ENCODE results near the gene RLN3. TPM values are rescaled to one million over a fixed set of nuclear protein-coding genes. Genes with fewer than 3 reads are reported as not detected.

RLN3 gene
- total and polyA plus RNA-seq, 9 of the 15 experiments (the other 6 are each of a cell fraction or from before 2014, with no cell fraction given), result 0.31 to 1.2 (median 0.71) TPM; not detected in 6

DNA sequence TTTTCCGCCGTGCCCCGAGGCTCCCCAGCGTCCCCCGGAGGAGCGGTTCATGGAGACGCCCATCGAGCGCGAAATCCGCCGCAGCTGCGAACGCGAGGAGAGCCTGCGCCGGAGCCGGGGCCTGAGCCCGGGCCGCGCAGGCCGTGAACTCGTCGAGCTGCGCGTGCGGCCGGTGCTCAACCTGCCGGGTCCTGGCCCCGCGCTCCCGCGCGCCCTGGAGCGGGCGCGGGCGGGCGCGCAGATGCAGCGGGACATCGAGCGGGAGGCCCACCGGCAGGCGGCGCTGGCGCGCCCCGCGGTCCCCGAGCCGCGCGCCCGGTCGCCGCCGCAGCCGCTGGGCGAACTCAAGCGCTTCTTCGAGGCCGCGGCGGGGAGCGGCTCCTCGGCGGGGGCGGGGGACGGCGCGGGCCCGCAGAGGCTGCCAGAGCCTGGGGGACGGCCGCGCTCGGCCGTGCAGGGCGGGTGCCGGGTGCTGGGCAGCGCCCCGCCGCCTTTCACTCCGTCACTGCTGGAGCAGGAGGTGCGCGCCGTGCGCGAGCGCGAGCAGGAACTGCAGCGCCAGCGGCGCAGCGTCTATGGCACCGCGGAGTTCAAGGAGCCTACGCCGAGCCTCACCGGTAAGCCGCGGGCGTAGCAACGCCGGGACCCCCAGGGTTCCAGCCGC is 45.4 kb downstream of the RLN3 start (continued):
- TF ChIP-seq, protein P1, sequence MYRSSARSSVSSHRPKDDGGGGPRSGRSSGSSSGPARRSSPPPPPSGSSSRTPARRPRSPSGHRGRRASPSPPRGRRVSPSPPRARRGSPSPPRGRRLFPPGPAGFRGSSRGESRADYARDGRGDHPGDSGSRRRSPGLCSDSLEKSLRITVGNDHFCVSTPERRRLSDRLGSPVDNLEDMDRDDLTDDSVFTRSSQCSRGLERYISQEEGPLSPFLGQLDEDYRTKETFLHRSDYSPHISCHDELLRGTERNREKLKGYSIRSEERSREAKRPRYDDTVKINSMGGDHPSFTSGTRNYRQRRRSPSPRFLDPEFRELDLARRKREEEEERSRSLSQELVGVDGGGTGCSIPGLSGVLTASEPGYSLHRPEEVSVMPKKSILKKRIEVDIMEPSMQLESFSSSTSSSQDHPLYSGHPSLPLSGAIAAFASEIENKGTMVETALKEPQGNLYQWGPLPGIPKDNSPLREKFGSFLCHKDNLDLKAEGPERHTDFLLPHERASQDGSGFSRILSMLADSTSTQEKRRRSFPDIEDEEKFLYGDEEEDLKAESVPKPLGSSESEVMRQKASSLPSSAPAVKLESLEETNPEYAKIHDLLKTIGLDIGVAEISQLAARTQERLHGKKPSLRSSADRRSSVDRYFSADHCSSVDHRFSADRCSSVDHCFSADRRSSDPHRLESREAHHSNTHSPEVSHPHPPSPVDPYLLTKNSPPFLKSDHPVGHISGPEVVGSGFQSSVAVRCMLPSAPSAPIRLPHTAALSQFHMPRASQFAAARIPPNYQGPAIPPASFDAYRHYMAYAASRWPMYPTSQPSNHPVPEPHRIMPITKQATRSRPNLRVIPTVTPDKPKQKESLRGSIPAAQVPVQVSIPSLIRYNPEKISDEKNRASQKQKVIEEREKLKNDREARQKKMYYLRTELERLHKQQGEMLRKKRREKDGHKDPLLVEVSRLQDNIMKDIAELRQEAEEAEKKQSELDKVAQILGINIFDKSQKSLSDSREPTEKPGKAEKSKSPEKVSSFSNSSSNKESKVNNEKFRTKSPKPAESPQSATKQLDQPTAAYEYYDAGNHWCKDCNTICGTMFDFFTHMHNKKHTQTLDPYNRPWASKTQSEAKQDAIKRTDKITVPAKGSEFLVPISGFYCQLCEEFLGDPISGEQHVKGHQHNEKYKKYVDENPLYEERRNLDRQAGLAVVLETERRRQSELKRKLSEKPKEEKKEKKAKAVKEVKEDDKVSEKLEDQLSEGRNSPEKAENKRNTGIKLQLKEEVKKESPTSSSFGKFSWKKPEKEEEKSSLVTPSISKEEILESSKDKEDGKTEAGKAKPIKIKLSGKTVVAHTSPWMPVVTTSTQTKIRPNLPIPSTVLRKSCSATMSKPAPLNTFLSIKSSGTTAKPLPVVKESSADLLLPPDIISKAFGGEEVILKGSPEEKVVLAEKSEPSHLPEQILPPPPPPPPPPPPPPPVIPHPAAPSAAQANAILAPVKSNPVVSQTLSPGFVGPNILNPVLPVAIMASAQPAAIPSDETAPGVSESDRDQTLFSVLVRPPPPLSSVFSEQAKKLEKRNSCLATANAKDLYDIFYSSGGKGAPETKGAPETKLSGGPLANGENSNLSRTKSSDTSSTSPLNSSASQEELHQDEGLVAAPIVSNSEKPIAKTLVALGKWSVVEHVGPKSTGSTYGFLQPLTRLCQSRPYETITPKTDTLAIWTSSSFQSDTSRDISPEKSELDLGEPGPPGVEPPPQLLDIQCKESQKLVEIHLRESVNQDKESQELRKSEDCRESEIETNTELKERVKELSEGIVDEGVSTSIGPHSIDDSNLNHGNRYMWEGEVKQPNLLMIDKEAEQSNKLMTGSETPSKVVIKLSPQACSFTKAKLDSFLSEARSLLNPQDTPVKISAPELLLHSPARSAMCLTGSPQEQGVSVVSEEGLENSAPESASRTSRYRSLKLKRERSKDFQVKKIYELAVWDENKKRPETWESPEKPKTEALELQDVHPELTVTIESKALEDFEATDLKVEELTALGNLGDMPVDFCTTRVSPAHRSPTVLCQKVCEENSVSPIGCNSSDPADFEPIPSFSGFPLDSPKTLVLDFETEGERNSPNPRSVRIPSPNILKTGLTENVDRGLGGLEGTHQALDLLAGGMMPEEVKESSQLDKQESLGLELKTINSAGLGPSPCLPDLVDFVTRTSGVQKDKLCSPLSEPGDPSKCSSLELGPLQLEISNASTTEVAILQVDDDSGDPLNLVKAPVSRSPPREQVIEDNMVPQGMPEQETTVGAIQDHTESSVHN (IDR thresholded peaks at IDR 0.05; ENCODE audit: borderline replicate concordance in 1 of 2, low read depth in 1 of 2), result no peak
- TF ChIP-seq CBX1 (IDR thresholded peaks at IDR 0.05; ENCODE audit: low read depth) (no peak), NCOA1 (IDR thresholded peaks at IDR 0.05; ENCODE audit: low read depth) (no peak), HDAC8 (tag; IDR thresholded peaks at IDR 0.05) (no peak), PYGO2 (tag; IDR thresholded peaks at IDR 0.05) (no peak), ELF4 (CRISPR knock-in tag; IDR thresholded peaks at IDR 0.05) (no peak), ZNF695 (CRISPR knock-in tag; IDR thresholded peaks at IDR 0.05) (no peak), GATA2 (CRISPR knock-in tag; IDR thresholded peaks at IDR 0.05) (no peak), POLR2A (conservative IDR thresholded peaks at IDR 0.05) (0 out of 2 replicates have a peak, but pooled peaks have one; percentile 32)
- TF ChIP-seq, protein P2, sequence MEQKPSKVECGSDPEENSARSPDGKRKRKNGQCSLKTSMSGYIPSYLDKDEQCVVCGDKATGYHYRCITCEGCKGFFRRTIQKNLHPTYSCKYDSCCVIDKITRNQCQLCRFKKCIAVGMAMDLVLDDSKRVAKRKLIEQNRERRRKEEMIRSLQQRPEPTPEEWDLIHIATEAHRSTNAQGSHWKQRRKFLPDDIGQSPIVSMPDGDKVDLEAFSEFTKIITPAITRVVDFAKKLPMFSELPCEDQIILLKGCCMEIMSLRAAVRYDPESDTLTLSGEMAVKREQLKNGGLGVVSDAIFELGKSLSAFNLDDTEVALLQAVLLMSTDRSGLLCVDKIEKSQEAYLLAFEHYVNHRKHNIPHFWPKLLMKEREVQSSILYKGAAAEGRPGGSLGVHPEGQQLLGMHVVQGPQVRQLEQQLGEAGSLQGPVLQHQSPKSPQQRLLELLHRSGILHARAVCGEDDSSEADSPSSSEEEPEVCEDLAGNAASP (IDR thresholded peaks at IDR 0.05), result no peak
- TF ChIP-seq, protein P3, sequence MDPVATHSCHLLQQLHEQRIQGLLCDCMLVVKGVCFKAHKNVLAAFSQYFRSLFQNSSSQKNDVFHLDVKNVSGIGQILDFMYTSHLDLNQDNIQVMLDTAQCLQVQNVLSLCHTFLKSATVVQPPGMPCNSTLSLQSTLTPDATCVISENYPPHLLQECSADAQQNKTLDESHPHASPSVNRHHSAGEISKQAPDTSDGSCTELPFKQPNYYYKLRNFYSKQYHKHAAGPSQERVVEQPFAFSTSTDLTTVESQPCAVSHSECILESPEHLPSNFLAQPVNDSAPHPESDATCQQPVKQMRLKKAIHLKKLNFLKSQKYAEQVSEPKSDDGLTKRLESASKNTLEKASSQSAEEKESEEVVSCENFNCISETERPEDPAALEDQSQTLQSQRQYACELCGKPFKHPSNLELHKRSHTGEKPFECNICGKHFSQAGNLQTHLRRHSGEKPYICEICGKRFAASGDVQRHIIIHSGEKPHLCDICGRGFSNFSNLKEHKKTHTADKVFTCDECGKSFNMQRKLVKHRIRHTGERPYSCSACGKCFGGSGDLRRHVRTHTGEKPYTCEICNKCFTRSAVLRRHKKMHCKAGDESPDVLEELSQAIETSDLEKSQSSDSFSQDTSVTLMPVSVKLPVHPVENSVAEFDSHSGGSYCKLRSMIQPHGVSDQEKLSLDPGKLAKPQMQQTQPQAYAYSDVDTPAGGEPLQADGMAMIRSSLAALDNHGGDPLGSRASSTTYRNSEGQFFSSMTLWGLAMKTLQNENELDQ (CRISPR knock-in tag; IDR thresholded peaks at IDR 0.05; ENCODE audit: borderline replicate concordance), result no peak
- TF ChIP-seq, protein P4, sequence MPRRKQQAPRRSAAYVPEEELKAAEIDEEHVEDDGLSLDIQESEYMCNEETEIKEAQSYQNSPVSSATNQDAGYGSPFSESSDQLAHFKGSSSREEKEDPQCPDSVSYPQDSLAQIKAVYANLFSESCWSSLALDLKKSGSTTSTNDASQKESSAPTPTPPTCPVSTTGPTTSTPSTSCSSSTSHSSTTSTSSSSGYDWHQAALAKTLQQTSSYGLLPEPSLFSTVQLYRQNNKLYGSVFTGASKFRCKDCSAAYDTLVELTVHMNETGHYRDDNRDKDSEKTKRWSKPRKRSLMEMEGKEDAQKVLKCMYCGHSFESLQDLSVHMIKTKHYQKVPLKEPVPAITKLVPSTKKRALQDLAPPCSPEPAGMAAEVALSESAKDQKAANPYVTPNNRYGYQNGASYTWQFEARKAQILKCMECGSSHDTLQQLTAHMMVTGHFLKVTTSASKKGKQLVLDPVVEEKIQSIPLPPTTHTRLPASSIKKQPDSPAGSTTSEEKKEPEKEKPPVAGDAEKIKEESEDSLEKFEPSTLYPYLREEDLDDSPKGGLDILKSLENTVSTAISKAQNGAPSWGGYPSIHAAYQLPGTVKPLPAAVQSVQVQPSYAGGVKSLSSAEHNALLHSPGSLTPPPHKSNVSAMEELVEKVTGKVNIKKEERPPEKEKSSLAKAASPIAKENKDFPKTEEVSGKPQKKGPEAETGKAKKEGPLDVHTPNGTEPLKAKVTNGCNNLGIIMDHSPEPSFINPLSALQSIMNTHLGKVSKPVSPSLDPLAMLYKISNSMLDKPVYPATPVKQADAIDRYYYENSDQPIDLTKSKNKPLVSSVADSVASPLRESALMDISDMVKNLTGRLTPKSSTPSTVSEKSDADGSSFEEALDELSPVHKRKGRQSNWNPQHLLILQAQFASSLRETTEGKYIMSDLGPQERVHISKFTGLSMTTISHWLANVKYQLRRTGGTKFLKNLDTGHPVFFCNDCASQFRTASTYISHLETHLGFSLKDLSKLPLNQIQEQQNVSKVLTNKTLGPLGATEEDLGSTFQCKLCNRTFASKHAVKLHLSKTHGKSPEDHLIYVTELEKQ (CRISPR knock-in tag; IDR thresholded peaks at IDR 0.05), result no peak; the same call in 1 of the 2 replicates

Data from K562 (cell line).